A549 (cell line): ENCODE data around the gene SMARCD3. TPM values are rescaled to one million over a fixed set of nuclear protein-coding genes. Genes with fewer than 3 reads are reported as not detected.
A peak's percentile ranks its signal among the peaks of the same experiment; 100 is the strongest.

Source experiments
- ATAC-seq, 2 experiments: fragments of 200-7000 bp in 1 of 2; fragments of >200 bp in 1 of 2; cut with Nextera tagmentation in 1 of 2; cut with Tn5 transposase in 1 of 2; 3 replicates each; pipeline versions ENCODE4 v1.8.0 to v1.9.1; 2018 to 2020; ENCODE audit warnings: mild to moderate bottlenecking in 1 of 2, moderate library complexity in 1 of 2
- CTCF ChIA-PET: fragments of 300-600 bp; sonication (Branson Sonifier 250); formaldehyde crosslinking; extraction: SDS; loops from one replicate; lab custom pipeline; 2021; ENCODE audit warnings: antibody characterized with exemption, inconsistent platforms; lab: Yijun Ruan, JAX
- POLR2A ChIA-PET: fragments of 350-600 bp; formaldehyde crosslinking; extraction: SDS; loops from one replicate; lab custom pipeline; 2021; ENCODE audit warnings: antibody characterized with exemption, inconsistent platforms; lab: Yijun Ruan, JAX
- DNase-seq, 2 experiments: peaks; one replicate each; pipeline versions ENCODE4 v3.0.0 to v3.0.0-alpha.2; 2011 to 2016; ENCODE audit warnings: low read depth in 1 of 2, low spot score in 1 of 2
- FAIRE-seq: peaks from 2 replicates; lab custom pipeline; 2011; peaks lifted over from hg19 to GRCh38; lab: Jason Lieb, UNC
- H3K27ac ChIP-seq, 2 experiments: fragments of >200 bp; sonication (Bioruptor Twin); formaldehyde crosslinking; 3 replicates each; pipeline ENCODE4 v1.5.1; 2016 to 2017
- H3K4me1 ChIP-seq: fragments of >200 bp; sonication (Bioruptor Twin); formaldehyde crosslinking; 3 replicates; pipeline ENCODE4 v1.6.1; 2016
- H3K4me2 ChIP-seq: fragments of >200 bp; sonication (Bioruptor Twin); formaldehyde crosslinking; 3 replicates; pipeline ENCODE4 v1.6.1; 2016
- H3K4me3 ChIP-seq: fragments of >200 bp; sonication (Bioruptor Twin); formaldehyde crosslinking; 3 replicates; pipeline ENCODE4 v1.5.1; 2016
- H3K9me3 ChIP-seq: fragments of >200 bp; sonication (Bioruptor Twin); formaldehyde crosslinking; 3 replicates; pipeline ENCODE4 v1.6.1; 2016
- BCL3 ChIP-seq: fragments of >200 bp; sonication (Bioruptor Twin); formaldehyde crosslinking; IDR thresholded peaks from 3 replicates; pipeline ENCODE4 v1.6.1; 2016
- BHLHE40 ChIP-seq: IDR thresholded peaks from 2 replicates; pipeline ENCODE4 v1.6.1; 2012; ENCODE audit warnings: low read depth, low read length, inconsistent platforms
- CHD4 ChIP-seq: fragments of 200-600 bp; sonication (generic); IDR thresholded peaks from 2 replicates; pipeline ENCODE4 v1.6.1; 2016; ENCODE audit warnings: antibody characterized with exemption, mild to moderate bottlenecking, borderline replicate concordance
- FOSB ChIP-seq: fragments of 250-450 bp; sonication (Bioruptor Pico); IDR thresholded peaks from 2 replicates; pipeline ENCODE4 v1.5.0; 2020; ENCODE audit warnings: mild to moderate bottlenecking, moderate library complexity
- GATA3 ChIP-seq: IDR thresholded peaks from 2 replicates; pipeline ENCODE4 v1.6.1; 2012; ENCODE audit warnings: borderline replicate concordance
- HDAC2 ChIP-seq: fragments of 200-600 bp; sonication (generic); IDR thresholded peaks from 2 replicates; pipeline ENCODE4 v1.6.1; 2016
- HOXA7 ChIP-seq: fragments of 250-450 bp; sonication (Bioruptor Pico); IDR thresholded peaks from 2 replicates; pipeline ENCODE4 v1.5.0; 2020; ENCODE audit warnings: mild to moderate bottlenecking, moderate library complexity
- HOXB5 ChIP-seq: fragments of 250-450 bp; sonication (Bioruptor Pico); IDR thresholded peaks from 2 replicates; pipeline ENCODE4 v1.5.0; 2020; ENCODE audit warnings: mild to moderate bottlenecking, moderate library complexity
- JUN ChIP-seq, 2 experiments: fragments of >200 bp; sonication (Bioruptor Twin); formaldehyde crosslinking; IDR thresholded peaks; 2 replicates in 1 of 2; 3 replicates in 1 of 2; pipeline ENCODE4 v1.6.1; 2016 to 2017
- KDM1A ChIP-seq: fragments of 200-600 bp; sonication (generic); IDR thresholded peaks from 2 replicates; pipeline ENCODE4 v1.6.1; 2016; ENCODE audit warnings: low read depth, mild to moderate bottlenecking
- MYC ChIP-seq: IDR thresholded peaks from 2 replicates; pipeline ENCODE4 v1.6.1; 2012; ENCODE audit warnings: mild to moderate bottlenecking, inconsistent platforms, low read length, improper control_type of control experiment, borderline replicate concordance
- PHF8 ChIP-seq: fragments of 200-600 bp; sonication (generic); IDR thresholded peaks from 2 replicates; pipeline ENCODE4 v1.6.1; 2016; ENCODE audit warnings: low read depth, mild to moderate bottlenecking, antibody characterized with exemption, moderate library complexity, borderline replicate concordance
- RAD21 ChIP-seq, 2 experiments: fragments of >200 bp in 1 of 2; sonication (Bioruptor Twin) in 1 of 2; formaldehyde crosslinking in 1 of 2; IDR thresholded peaks in 1 of 2; conservative IDR thresholded peaks in 1 of 2; 2 replicates in 1 of 2; 3 replicates in 1 of 2; pipeline ENCODE4 v1.6.1; 2012 to 2018; ENCODE audit warnings: inconsistent platforms in 1 of 2
- REST ChIP-seq: fragments of 200-600 bp; sonication (generic); IDR thresholded peaks from 2 replicates; pipeline ENCODE4 v1.6.1; 2016; ENCODE audit warnings: antibody characterized with exemption, mild to moderate bottlenecking, moderate library complexity
- RNF2 ChIP-seq: fragments of 200-600 bp; sonication (generic); IDR thresholded peaks from 2 replicates; pipeline ENCODE4 v1.6.1; 2016; ENCODE audit warnings: low read depth, mild to moderate bottlenecking, antibody characterized with exemption, moderate library complexity, borderline replicate concordance
- TFCP2L1 ChIP-seq: fragments of 250-450 bp; sonication (Bioruptor Pico); IDR thresholded peaks from 2 replicates; pipeline ENCODE4 v1.5.0; 2021; ENCODE audit warnings: mild to moderate bottlenecking
- USF2 ChIP-seq: fragments of 450-650 bp; IDR thresholded peaks from 2 replicates; pipeline ENCODE4 v1.6.1; 2014; ENCODE audit warnings: antibody characterized with exemption
- ZNF302 ChIP-seq: fragments of 250-450 bp; sonication (Bioruptor Pico); IDR thresholded peaks from 2 replicates; pipeline ENCODE4 v1.9.0; 2021; ENCODE audit warnings: inconsistent platforms, mild to moderate bottlenecking, moderate library complexity
- WGBS: methylation state at CpG from one replicate; pipeline ENCODE4 v1.1.6; 2017; ENCODE audit errors: missing lambda C conversion rate; 5-methylcytosine and 5-hydroxymethylcytosine counted together
- polyA plus RNA-seq, 4 experiments: library from polyadenylated mRNA; depleted of rRNA in 3 of 4; stranded (reverse); fragments of >200 nt; fragmentation: RNase III in 1 of 4; extraction: RNeasy Plus Mini Kit Qiagen cat#74134 plus additional on column Dnase treatment in 1 of 4; gene quantifications; 2 replicates in 3 of 4; 3 replicates in 1 of 4; pipeline ENCODE4 v1.2.3, GENCODE V29; 2011 to 2017

Gene SMARCD3
- polyA plus RNA-seq, 2 of the 4 experiments (the other 2 are of a cell fraction): 11.6 to 12.5 TPM

- no peaks in the 10 kb centered on the region for H3K9me3 ChIP-seq
- no peak for DNase-seq
- no peak overlapping the region for H3K4me2 ChIP-seq
- CTCF ChIA-PET: interaction anchor here (0.7 to 3.5 kb wide), 2 partner anchors 15 to 140 kb away, joined by 3 to 20 read pairs; no protein-coding TSS in a partner anchor
- ATAC-seq: no peak
- H3K4me1 ChIP-seq: peaks cover 36% of the 10 kb centered on the region
- 83% methylated on average over 10 of the region's 10 CpGs for WGBS
- FAIRE-seq: no peak
- POLR2A ChIA-PET: no interaction called here
- TF ChIP-seq ZNF302 (CRISPR knock-in tag) (no peak), RAD21 (conservative IDR thresholded peaks at IDR 0.05 in 1 of 2, IDR thresholded peaks at IDR 0.05 in 1 of 2) (no peak), PHF8 (no peak), RNF2 (no peak)
- no peak overlapping the region for H3K4me3 ChIP-seq
- no peak overlapping the region for H3K27ac ChIP-seq
Observed at GRCh38 chr7:151229249-151229648, 19.2 kb downstream of the SMARCD3 start.

GRCh38 chr7:151228024-151228866 is 20.2 kb downstream of the SMARCD3 start:
- TF ChIP-seq CHD4: no peak
- TF ChIP-seq REST: no peak
- no peak for TF ChIP-seq FOSB (CRISPR knock-in tag)
- no peak for TF ChIP-seq HOXA7 (CRISPR knock-in tag)
- TF ChIP-seq TFCP2L1 (CRISPR knock-in tag): no peak
- no peak for TF ChIP-seq GATA3
- no peak for TF ChIP-seq USF2
- TF ChIP-seq BCL3: no peak
- TF ChIP-seq HDAC2: no peak
- TF ChIP-seq MYC: no peak
- TF ChIP-seq JUN (IDR thresholded peaks at IDR 0.05): no peak
- no peak for TF ChIP-seq HOXB5
- no peak for TF ChIP-seq KDM1A
- TF ChIP-seq BHLHE40: no peak
- peak overlapping the region; percentile 85 to 88 for H3K27ac ChIP-seq
- POLR2A ChIA-PET: interaction anchor here (1.5 kb wide), 1 partner anchor 10 kb away, joined by 3 read pairs; no protein-coding TSS in a partner anchor
- 71% methylated on average over 10 of the region's 10 CpGs for WGBS
- peak overlapping the region; percentile 88 for H3K4me2 ChIP-seq
- CTCF ChIA-PET: interaction anchor here (0.5 to 3.5 kb wide), 3 partner anchors 16 to 1388 kb away, joined by 3 to 20 read pairs (median 5); no protein-coding TSS in a partner anchor
- DNase-seq (no peak), FAIRE-seq (no peak), ATAC-seq (no peak)
- peaks cover 26% of the 10 kb centered on the region for H3K4me1 ChIP-seq
- H3K9me3 ChIP-seq: no peaks in the 10 kb centered on the region
- peak overlapping the region; percentile 93 for H3K4me3 ChIP-seq
